Ovary (tissue), 3 donors: Measurements from ENCODE around the gene BTBD8.

Experiments used
- CTCF ChIP-seq, 3 donors: fragments of 450-650 bp in 2 of 3; fragments of 200-600 bp in 1 of 3; IDR thresholded peaks; one replicate each; pipeline versions ENCODE4 v1.5.1 to v1.8.0; 2016 to 2022; ENCODE audit warnings: antibody characterized with exemption in 3 of 3, mild to moderate bottlenecking in 1 of 3
- EP300 ChIP-seq: sonication (generic); formaldehyde crosslinking; IDR thresholded peaks from one replicate; pipeline ENCODE4 v1.6.1; 2017; ENCODE audit warnings: antibody characterized with exemption
- POLR2A ChIP-seq: fragments of 450-650 bp; IDR thresholded peaks from one replicate; pipeline ENCODE4 v1.6.1; 2017; ENCODE audit warnings: antibody characterized with exemption, mild to moderate bottlenecking, moderate library complexity
- donor health status: DM: no; HTN: no; CAD: no.

GRCh38 chr1:92094595-92094994, 14.4 kb downstream of the BTBD8 start:
- TF ChIP-seq CTCF (IDR thresholded peaks at IDR 0.05) (no peak), POLR2A (no peak), EP300 (no peak)
